GM12872 (cell line): Measurements from ENCODE around the gene NHERF2.

Experiments
- TF ChIP-seq, protein P1 (sequence below): IDR thresholded peaks from 3 replicates; pipeline ENCODE4 v1.5.1; 2011; ENCODE audit warnings: low read depth, mild to moderate bottlenecking, low read length, moderate library complexity; ENCODE audit not compliant: insufficient read depth

NHERF2 gene

GRCh38 chr16:1987198-1987597 is 39.5 kb upstream of the NHERF2 start:
- TF ChIP-seq, protein P1, sequence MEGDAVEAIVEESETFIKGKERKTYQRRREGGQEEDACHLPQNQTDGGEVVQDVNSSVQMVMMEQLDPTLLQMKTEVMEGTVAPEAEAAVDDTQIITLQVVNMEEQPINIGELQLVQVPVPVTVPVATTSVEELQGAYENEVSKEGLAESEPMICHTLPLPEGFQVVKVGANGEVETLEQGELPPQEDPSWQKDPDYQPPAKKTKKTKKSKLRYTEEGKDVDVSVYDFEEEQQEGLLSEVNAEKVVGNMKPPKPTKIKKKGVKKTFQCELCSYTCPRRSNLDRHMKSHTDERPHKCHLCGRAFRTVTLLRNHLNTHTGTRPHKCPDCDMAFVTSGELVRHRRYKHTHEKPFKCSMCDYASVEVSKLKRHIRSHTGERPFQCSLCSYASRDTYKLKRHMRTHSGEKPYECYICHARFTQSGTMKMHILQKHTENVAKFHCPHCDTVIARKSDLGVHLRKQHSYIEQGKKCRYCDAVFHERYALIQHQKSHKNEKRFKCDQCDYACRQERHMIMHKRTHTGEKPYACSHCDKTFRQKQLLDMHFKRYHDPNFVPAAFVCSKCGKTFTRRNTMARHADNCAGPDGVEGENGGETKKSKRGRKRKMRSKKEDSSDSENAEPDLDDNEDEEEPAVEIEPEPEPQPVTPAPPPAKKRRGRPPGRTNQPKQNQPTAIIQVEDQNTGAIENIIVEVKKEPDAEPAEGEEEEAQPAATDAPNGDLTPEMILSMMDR, result no peak

DNA sequence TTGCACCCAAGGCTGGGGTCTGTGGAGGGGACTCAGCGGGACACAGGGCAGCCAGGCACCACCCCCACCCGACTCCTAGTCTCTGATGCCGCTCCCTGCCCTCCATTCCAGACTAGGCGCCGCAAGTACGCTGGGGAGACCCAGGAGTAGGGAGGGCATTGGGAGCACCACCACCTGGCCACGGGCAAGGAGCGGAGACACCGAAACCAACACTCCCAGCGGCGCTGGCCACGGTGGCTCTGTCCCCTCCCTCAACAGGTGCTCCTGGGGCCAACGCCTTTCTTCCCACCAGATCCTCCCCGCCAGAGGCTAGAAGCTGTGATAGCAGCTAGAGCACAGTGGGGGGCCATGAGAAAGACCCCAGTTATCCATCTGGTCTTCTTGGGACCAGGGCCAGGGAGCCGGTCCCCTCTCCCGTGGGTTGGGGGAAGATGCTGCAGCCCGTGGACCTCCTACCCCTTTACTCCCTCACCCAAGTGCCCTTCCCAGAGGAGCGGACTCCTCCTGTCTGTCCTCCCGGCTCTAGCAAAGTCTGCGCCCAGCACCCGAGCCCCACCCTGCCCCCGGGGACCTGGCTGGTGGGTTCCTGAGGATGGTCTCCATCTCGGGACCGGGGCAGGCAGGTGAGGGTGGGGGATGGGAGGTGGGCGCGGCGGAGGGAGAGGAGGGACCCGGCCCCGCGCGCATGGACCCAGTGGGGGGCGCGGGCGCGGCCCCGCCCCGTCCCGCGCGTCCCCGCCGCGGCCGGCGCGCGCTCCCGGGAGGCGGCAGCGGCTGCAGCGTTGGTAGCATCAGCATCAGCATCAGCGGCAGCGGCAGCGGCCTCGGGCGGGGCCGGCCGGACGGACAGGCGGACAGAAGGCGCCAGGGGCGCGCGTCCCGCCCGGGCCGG is 37.2 kb upstream of the NHERF2 start, which contains the start of gene SYNGR3:
Gene SYNGR3 (plus strand): TSS at position 762 of the 892 bp plus-strand sequence. CDS start 133 bp downstream, outside the sequence.
- TF ChIP-seq, protein P1, result no peak

DNA sequence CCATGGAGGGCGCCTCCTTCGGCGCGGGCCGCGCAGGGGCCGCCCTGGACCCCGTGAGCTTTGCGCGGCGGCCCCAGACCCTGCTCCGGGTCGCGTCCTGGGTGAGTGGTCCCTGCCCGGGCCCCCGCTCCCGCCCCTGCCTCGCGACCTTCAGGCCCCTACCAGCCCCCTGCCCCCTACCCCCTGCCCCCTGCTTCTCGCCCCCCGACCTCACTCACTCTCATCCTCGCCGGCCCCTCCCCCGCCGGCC is 36.7 kb upstream of the NHERF2 start:
- TF ChIP-seq, protein P1, result no peak

DNA sequence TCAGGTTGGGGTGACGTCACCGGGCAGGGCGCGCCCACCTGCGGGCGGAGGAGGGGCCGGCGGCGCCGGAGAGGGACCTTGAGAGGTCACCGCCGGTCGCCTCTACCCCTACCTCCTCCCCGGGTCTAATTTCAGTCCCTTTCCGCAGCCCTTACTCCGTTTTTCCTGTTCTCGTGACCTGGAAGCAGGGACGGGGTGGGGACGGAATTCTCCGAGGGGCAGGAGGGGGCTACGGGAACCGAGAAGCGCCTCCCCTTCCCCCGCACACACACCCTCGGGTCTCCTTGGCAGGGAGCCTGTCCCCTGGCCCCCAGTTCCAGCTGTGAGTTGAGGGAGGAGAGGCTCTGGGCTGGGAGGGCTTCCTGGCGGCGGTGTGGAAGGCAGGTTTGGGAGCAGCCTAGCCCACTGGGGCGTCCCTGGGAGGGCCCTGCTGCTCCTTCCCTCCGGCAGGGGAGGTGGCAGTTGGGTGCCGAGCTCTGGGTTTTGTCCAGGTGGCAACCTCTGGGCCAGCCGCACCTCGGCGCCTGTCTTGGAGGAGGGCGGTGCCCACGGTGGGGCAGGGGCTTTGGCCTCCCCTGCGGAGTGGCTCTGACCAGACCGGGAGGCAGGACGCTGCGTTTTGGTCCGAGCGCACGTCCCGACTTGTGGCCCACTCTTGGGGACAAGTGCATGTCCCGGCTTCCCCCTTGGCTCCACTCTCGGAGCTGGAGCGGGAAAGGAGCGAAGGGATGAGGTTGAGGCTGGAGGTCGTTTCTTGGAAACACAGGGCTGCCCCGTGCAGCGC is 36.2 kb upstream of the NHERF2 start:
- TF ChIP-seq, protein P1, result no peak

DNA sequence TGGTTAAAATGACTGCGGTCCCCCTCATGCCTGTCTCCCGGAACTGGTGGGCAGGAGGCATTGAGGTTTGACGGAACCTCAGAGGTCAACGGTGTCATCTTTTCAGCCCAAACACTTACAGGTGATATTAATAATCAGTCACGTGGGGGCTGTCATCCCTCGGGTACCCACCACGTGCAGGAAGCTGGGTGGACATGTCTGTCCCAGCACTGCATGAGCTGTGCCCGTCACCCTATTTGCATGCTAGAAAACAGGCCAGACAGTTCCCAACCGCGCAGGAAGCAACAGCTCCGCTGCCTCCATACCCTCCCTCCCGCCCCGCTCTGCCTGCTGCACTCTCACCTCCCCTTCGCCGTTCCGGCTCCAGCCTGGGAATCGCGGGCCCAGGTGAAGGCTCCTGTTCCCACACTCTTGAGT is 35.6 kb upstream of the NHERF2 start:
- TF ChIP-seq, protein P1, result no peak

DNA sequence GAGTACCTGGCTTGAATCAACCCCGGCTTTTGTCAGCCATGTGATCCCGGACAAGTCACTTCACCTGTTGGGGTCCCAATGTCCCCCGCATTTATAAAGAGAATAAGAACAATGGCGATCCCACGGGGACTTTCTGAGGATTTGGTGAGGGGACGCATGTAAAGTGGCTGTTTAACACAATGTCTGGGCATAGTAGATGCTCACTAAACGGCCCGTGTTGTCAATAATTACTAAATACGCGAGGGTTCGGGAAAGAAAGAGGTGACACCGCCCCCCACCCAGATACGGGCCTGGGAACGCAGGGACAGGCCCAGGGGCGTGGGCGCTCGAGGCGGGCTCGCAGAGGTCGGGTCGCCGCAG is 35.1 kb upstream of the NHERF2 start:
- TF ChIP-seq, protein P1, result no peak

- TF ChIP-seq, protein P1, result no peak
Observed at GRCh38 chr16:1991948-1992703, 34.6 kb upstream of the NHERF2 start.
